Pancreas (tissue), 10 donors: ENCODE measurements around the gene SOX14. TPM values are rescaled to one million over a fixed set of nuclear protein-coding genes. Genes with fewer than 3 reads are reported as not detected.
A peak's percentile ranks its signal among the peaks of the same experiment; 100 is the strongest.

Experiments used
- ATAC-seq, 4 donors: fragments of 200-7000 bp; cut with Tn5 transposase; one replicate each; pipeline versions ENCODE4 v1.8.0 to v1.9.1; 2020; ENCODE audit warnings: mild to moderate bottlenecking in 4 of 4, moderate library complexity in 4 of 4
- DNase-seq, 6 donors: peaks; one replicate each; pipeline ENCODE4 v3.0.0-alpha.2; 2020
- FAIRE-seq: peaks from 2 replicates; lab custom pipeline; 2012; peaks lifted over from hg19 to GRCh38; lab: Jason Lieb, UNC
- H3K27ac ChIP-seq, 4 donors: fragments of 200-600 bp; sonication (generic); 1 replicate in 3 of 4; 2 replicates in 1 of 4; pipeline versions ENCODE4 v1.5.0 to v1.8.0; 2020
- H3K27me3 ChIP-seq, 4 donors: fragments of 200-600 bp; one replicate each; pipeline ENCODE4 v1.8.0; 2021
- H3K36me3 ChIP-seq, 3 donors: fragments of 200-600 bp; sonication (generic) in 1 of 3; one replicate each; pipeline versions ENCODE4 v1.5.0 to v1.8.0; 2020 to 2021
- H3K4me1 ChIP-seq, 3 donors: fragments of 200-600 bp; one replicate each; pipeline ENCODE4 v1.8.0; 2021
- H3K4me3 ChIP-seq, 4 donors: fragments of 200-600 bp; sonication (generic) in 2 of 4; one replicate each; pipeline versions ENCODE4 v1.5.0 to v1.8.0; 2020 to 2021
- H3K9me3 ChIP-seq, 4 donors: fragments of 200-600 bp; one replicate each; pipeline ENCODE4 v1.8.0; 2021
- WGBS, 2 donors: extraction: QIAGEN DNeasy Blood & Tissue Kit; methylation state at CpG; one replicate each; pipeline ENCODE4 v1.1.7; 2013; 5-methylcytosine and 5-hydroxymethylcytosine counted together
- intact Hi-C, 3 donors: fragments of 100-400 bp; cut with DNase I; formaldehyde crosslinking; loops; one replicate each; pipeline versions ENCODE4 v1.11.1 to v1.14.2; 2022
- polyA plus RNA-seq, 2 donors: library from polyadenylated mRNA; stranded (reverse); fragments of 200-250 nt; gene quantifications; one replicate each; pipeline ENCODE4 v1.2.3, GENCODE V29; 2013
- total RNA-seq, 6 donors: library from RNA; stranded (reverse); fragmentation: NEBNext Ultra II Directional in 4 of 6; extraction: Animal tissue kit (Norgen Biotek cat#: 25700) in 4 of 6; gene quantifications; one replicate each; pipeline versions ENCODE4 v1.2.1 to v1.2.4, GENCODE V29; 2021 to 2023
- TF ChIP-seq, protein P1 (sequence below), 4 donors: fragments of 200-600 bp; sonication (generic) in 3 of 4; IDR thresholded peaks; one replicate each; pipeline versions ENCODE4 v1.5.0 to v1.8.0; 2021; ENCODE audit warnings: antibody characterized with exemption in 4 of 4
- donor health status: healthy with polysubstance abuse.
- donor health status: DM: no; HTN: no; CAD: no; lungs with moderate emphysema.
- donor health status: DM: no; HTN: no; CAD: no.
- donor health status: control.
- donor health status: control.
- donor health status: Bipolar disorder and iron deficiency.
- donor health status: DM: yes; HTN: yes; CAD: no.
- donor health status: DM: no; HTN: no; CAD: no.
- donor health status: DM: no; HTN: no; CAD: no.
- donor health status: DM: yes; HTN: yes; CAD: no.

The SOX14 gene
- total and polyA plus RNA-seq, 8 donors: not detected

DNA sequence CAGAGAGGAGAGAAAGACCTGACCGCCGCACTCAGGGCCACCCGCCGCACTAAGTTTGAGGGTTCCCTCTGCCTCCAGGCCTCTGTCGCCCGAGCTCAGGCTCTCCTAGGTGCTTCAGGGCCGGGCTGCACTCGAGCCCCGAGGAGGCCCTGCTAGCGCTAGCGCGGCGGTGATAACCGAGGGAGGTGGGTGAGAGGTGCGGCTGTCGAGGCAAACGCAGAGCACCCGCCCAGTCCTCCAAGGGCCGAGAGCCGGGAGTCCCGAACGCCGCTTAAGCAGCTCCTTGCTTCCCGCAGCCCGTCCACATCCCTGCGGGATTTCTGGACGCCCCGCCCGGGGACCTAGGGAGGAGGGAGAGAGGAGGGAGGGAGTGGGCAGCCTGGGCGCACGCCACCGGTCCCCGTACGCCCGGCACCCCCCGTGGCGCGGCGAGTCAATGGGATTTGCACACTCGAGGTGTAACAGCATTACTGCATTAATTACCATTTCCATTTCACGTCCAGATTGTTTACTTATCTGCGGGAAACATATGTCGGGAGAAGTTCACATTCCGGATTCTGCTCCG lies 6.8 kb downstream of the SOX14 start:
- 0 to 1% methylated on average over 45 of the region's 45 CpGs for WGBS, 2 donors
- DNase-seq (peak in 2 of 6 donors; percentile 67 to 70), ATAC-seq (peak; percentile 24 to 67 (median 48)), FAIRE-seq (no peak)
- Histone ChIP-seq H3K4me3 (peak overlapping the region in 2 of 4 donors; percentile 19 to 40), H3K27me3 (peaks cover 2 to 66% (median 21%) of the 10 kb centered on the region in 4 donors), H3K9me3 (no peaks in the 10 kb centered on the region), H3K36me3 (no peaks in the 10 kb centered on the region), H3K4me1 (peaks cover 7 to 13% (median 10%) of the 10 kb centered on the region in 3 donors), H3K27ac (no peak overlapping the region)
- intact Hi-C loops: no loop called here
- TF ChIP-seq, protein P1, sequence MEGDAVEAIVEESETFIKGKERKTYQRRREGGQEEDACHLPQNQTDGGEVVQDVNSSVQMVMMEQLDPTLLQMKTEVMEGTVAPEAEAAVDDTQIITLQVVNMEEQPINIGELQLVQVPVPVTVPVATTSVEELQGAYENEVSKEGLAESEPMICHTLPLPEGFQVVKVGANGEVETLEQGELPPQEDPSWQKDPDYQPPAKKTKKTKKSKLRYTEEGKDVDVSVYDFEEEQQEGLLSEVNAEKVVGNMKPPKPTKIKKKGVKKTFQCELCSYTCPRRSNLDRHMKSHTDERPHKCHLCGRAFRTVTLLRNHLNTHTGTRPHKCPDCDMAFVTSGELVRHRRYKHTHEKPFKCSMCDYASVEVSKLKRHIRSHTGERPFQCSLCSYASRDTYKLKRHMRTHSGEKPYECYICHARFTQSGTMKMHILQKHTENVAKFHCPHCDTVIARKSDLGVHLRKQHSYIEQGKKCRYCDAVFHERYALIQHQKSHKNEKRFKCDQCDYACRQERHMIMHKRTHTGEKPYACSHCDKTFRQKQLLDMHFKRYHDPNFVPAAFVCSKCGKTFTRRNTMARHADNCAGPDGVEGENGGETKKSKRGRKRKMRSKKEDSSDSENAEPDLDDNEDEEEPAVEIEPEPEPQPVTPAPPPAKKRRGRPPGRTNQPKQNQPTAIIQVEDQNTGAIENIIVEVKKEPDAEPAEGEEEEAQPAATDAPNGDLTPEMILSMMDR (IDR thresholded peaks at IDR 0.05): no peak

GRCh38 chr3:137771401-137772213 lies 7.5 kb downstream of the SOX14 start:
- TF ChIP-seq, protein P1 (IDR thresholded peaks at IDR 0.05): no peak
- FAIRE-seq: no peak
- peaks cover 7 to 13% (median 10%) of the 10 kb centered on the region in 3 donors for H3K4me1 ChIP-seq
- H3K27ac ChIP-seq: no peak overlapping the region
- no peaks in the 10 kb centered on the region for H3K36me3 ChIP-seq
- 3 to 4% methylated on average over 53 of the region's 53 CpGs for WGBS, 2 donors
- peaks cover 2 to 59% (median 21%) of the 10 kb centered on the region in 4 donors for H3K27me3 ChIP-seq
- peak in 2 of 6 donors; percentile 38 to 61 for DNase-seq
- H3K4me3 ChIP-seq: peak overlapping the region in 2 of 4 donors; percentile 19 to 40
- H3K9me3 ChIP-seq: no peaks in the 10 kb centered on the region
- peak in 3 of 4 donors; percentile 46 to 54 (median 50) for ATAC-seq
- intact Hi-C loops: no loop called here

- Histone ChIP-seq H3K9me3 (no peaks in the 10 kb centered on the region), H3K4me1 (peaks cover 7 to 13% (median 10%) of the 10 kb centered on the region in 3 donors), H3K36me3 (no peaks in the 10 kb centered on the region), H3K27me3 (peaks cover 2 to 58% (median 18%) of the 10 kb centered on the region in 4 donors), H3K27ac (no peak overlapping the region), H3K4me3 (no peak overlapping the region)
- TF ChIP-seq, protein P1 (IDR thresholded peaks at IDR 0.05): no peak
- intact Hi-C loops: no loop called here
- 19% methylated on average over 7 of the region's 7 CpGs for WGBS, 2 donors
- no peak for DNase-seq
- no peak for ATAC-seq
- FAIRE-seq: no peak
Measured at GRCh38 chr3:137772214-137772955, 8.3 kb downstream of the SOX14 start.

DNA sequence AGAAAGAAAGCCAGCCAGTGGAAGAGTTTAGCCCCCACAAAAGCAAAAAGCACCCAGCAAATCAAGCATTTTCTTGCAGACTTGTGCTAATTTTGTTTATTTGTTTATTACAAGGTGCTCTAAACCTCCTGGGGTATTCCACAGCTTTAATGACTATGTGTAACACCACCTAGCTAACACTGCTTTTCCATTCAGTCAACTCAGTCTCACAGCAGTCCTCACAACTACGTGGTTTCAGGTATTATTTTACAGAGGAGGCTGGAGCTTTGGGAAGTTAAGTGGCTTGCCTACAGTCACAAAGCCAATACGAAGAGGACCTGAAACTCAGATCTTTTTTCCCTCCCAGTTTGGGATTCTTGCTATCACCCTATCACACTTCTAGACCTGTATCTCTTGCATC lies 14.8 kb downstream of the SOX14 start:
- H3K27me3 ChIP-seq: no peaks in the 10 kb centered on the region
- WGBS, 2 donors: 22 to 28% methylated on average over 2 of the region's 2 CpGs
- intact Hi-C loops: no loop called here
- ATAC-seq: no peak
- H3K4me3 ChIP-seq: no peak overlapping the region
- H3K9me3 ChIP-seq: no peaks in the 10 kb centered on the region
- no peaks in the 10 kb centered on the region for H3K36me3 ChIP-seq
- no peak for FAIRE-seq
- H3K4me1 ChIP-seq: no peaks in the 10 kb centered on the region
- TF ChIP-seq, protein P1 (IDR thresholded peaks at IDR 0.05): no peak
- H3K27ac ChIP-seq: no peak overlapping the region
- no peak for DNase-seq
